Heart left ventricle (tissue), 16 donors: ENCODE data around the gene HDAC7. TPM values are rescaled to one million over a fixed set of nuclear protein-coding genes. Genes with fewer than 3 reads are reported as not detected.

ENCODE experiments used
- ATAC-seq, 4 donors: fragments of 200-7000 bp; cut with Tn5 transposase; one replicate each; pipeline ENCODE4 v1.9.1; 2020 to 2022; ENCODE audit warnings: moderate library complexity in 4 of 4, mild to moderate bottlenecking in 3 of 4, moderate number of reproducible peaks in 1 of 4
- DNase-seq, 5 donors: peaks; one replicate each; pipeline ENCODE4 v3.0.0-alpha.2; 2020
- H3K27ac ChIP-seq, 12 donors: fragments of 200-600 bp; sonication (generic) in 4 of 12; one replicate each; pipeline versions ENCODE4 v1.5.0 to v1.8.0; 2016 to 2022; ENCODE audit warnings: mild to moderate bottlenecking in 2 of 12
- H3K27me3 ChIP-seq, 9 donors: fragments of 200-600 bp; sonication (generic) in 2 of 9; one replicate each; pipeline versions ENCODE4 v1.5.1 to v1.8.0; 2016 to 2022; ENCODE audit warnings: mild to moderate bottlenecking in 3 of 9
- H3K36me3 ChIP-seq, 9 donors: fragments of 200-600 bp; sonication (generic) in 2 of 9; one replicate each; pipeline versions ENCODE4 v1.5.0 to v1.8.0; 2018 to 2022; ENCODE audit warnings: mild to moderate bottlenecking in 2 of 9
- H3K4me1 ChIP-seq, 12 donors: fragments of 200-600 bp; sonication (generic) in 4 of 12; one replicate each; pipeline versions ENCODE4 v1.5.0 to v1.8.0; 2016 to 2022; ENCODE audit warnings: mild to moderate bottlenecking in 3 of 12
- H3K4me3 ChIP-seq, 12 donors: fragments of 200-600 bp; sonication (generic) in 4 of 12; one replicate each; pipeline versions ENCODE4 v1.5.0 to v1.8.0; 2017 to 2022; ENCODE audit warnings: mild to moderate bottlenecking in 9 of 12, moderate library complexity in 4 of 12
- H3K9me3 ChIP-seq, 12 donors: fragments of 200-600 bp; sonication (generic) in 4 of 12; one replicate each; pipeline versions ENCODE4 v1.5.0 to v1.8.0; 2016 to 2022; ENCODE audit warnings: mild to moderate bottlenecking in 1 of 12
- CTCF ChIP-seq, 12 donors: fragments of 200-600 bp; sonication (generic) in 4 of 12; IDR thresholded peaks; one replicate each; pipeline versions ENCODE4 v1.5.0 to v1.8.0; 2018 to 2022; ENCODE audit warnings: antibody characterized with exemption in 12 of 12, mild to moderate bottlenecking in 5 of 12
- POLR2A ChIP-seq, 2 donors: fragments of 450-650 bp; IDR thresholded peaks; one replicate each; pipeline ENCODE4 v1.6.1; 2017; ENCODE audit warnings: antibody characterized with exemption in 2 of 2, mild to moderate bottlenecking in 2 of 2, moderate library complexity in 2 of 2
- WGBS, 4 donors: extraction: QIAGEN DNeasy Blood & Tissue Kit in 2 of 4; methylation state at CpG; one replicate each; pipeline versions ENCODE4 v1.1.5 to v1.1.7; 2013 to 2018; 5-methylcytosine and 5-hydroxymethylcytosine counted together
- intact Hi-C, 10 donors: fragments of 100-400 bp; cut with DNase I; formaldehyde crosslinking; loops; one replicate each; pipeline versions ENCODE4 v1.11.1 to v1.14.2; 2022
- polyA plus RNA-seq, 2 donors: library from polyadenylated mRNA; stranded (reverse); fragments of 200-250 nt; gene quantifications; one replicate each; pipeline ENCODE4 v1.2.3, GENCODE V29; 2013
- total RNA-seq, 9 donors: library from RNA; depleted of rRNA in 2 of 9; stranded (reverse); fragments of >200 nt in 2 of 9; fragmentation: NEBNext Ultra II Directional in 3 of 9; extraction: Animal tissue kit (Norgen Biotek cat#: 25700) in 3 of 9; gene quantifications; one replicate each; pipeline versions ENCODE4 v1.1.0 to v1.2.4, GENCODE V29; 2016 to 2023
- donor health status: ischemic (EF 13 %, LVEDD 7.1; RV severe dilation, severe dysfunction).
- donor health status: healthy with polysubstance abuse.
- donor health status: DM: no; HTN: yes; CAD: no.
- donor health status: DM: no; HTN: no; CAD: no.
- donor health status: ischemic (EF 25% LVEDD 6.9; RV normal size, moderate dysfunction).
- donor health status: ischemic (EF 25% LVEDD 5.7; RV mildly dilated, moderate dysfunction).
- donor health status: healthy.
- donor health status: DM: yes; HTN: yes; CAD: no.
- donor health status: ischemic (EF 35%, LVEDD 5.7; RV mildly dilated, moderate dysfunction).
- donor health status: nonischemic (EF 11% LVEDD 7.7; RV severe dilation, severe dysfunction).
- donor health status: DM: yes; HTN: yes; CAD: no.
- donor health status: PGD.
- donor health status: ischemic (EF 29% LVEDD 5.4; RV normal size, mild dysfunction).
- donor health status: nonischemic (EF 23%, LVEDD 6.1; RV moderate dilation, normal function).

The HDAC7 gene
- total and polyA plus RNA-seq, 11 donors: 27.4 to 63.0 (median 39.3) TPM

- WGBS, 4 donors: 67 to 81% (median 78%) methylated on average over 5 of the region's 5 CpGs
- peaks cover 0 to under 1% (median 0%) of the 10 kb centered on the region in 12 donors for H3K4me1 ChIP-seq
- DNase-seq (no peak), ATAC-seq (no peak)
- H3K27me3 ChIP-seq: no peaks in the 10 kb centered on the region
- intact Hi-C loops: no loop called here
- H3K36me3 ChIP-seq: peaks cover 0 to 16% (median 0%) of the 10 kb centered on the region in 9 donors
- H3K27ac ChIP-seq: no peak overlapping the region
- H3K9me3 ChIP-seq: no peaks in the 10 kb centered on the region
- H3K4me3 ChIP-seq: no peak overlapping the region
- TF ChIP-seq POLR2A (IDR thresholded peaks at IDR 0.05) (no peak), CTCF (IDR thresholded peaks at IDR 0.05) (no peak)
These were observed 42.6 kb upstream of the HDAC7 start for GRCh38 chr12:47862167-47862750.

- H3K9me3 ChIP-seq: no peaks in the 10 kb centered on the region
- ATAC-seq (no peak), DNase-seq (no peak)
- H3K27ac ChIP-seq: no peak overlapping the region
- WGBS, 4 donors: 79 to 81% (median 80%) methylated on average over 2 of the region's 2 CpGs
- H3K4me1 ChIP-seq: no peaks in the 10 kb centered on the region
- TF ChIP-seq POLR2A (IDR thresholded peaks at IDR 0.05): no peak
- no peak for TF ChIP-seq CTCF (IDR thresholded peaks at IDR 0.05)
- H3K27me3 ChIP-seq: no peaks in the 10 kb centered on the region
- H3K4me3 ChIP-seq: no peak overlapping the region
- peaks cover 0 to 17% (median 0%) of the 10 kb centered on the region in 9 donors for H3K36me3 ChIP-seq
- intact Hi-C loops: no loop called here
These were observed 41.2 kb upstream of the HDAC7 start for GRCh38 chr12:47860873-47861272.

- no peak for DNase-seq
- 91 to 95% (median 93%) methylated on average over 7 of the region's 7 CpGs for WGBS, 4 donors
- Histone ChIP-seq H3K27ac (no peak overlapping the region), H3K4me3 (no peak overlapping the region), H3K27me3 (no peaks in the 10 kb centered on the region), H3K36me3 (peaks cover 0 to 22% (median 0%) of the 10 kb centered on the region in 9 donors), H3K4me1 (no peaks in the 10 kb centered on the region), H3K9me3 (no peaks in the 10 kb centered on the region)
- no peak for ATAC-seq
- intact Hi-C loops: no loop called here
- no peak for TF ChIP-seq POLR2A (IDR thresholded peaks at IDR 0.05)
- no peak for TF ChIP-seq CTCF (IDR thresholded peaks at IDR 0.05)
These were observed 40.7 kb upstream of the HDAC7 start for GRCh38 chr12:47860279-47860841.

- Histone ChIP-seq H3K27me3 (no peaks in the 10 kb centered on the region), H3K4me3 (no peak overlapping the region), H3K36me3 (peaks cover 0 to 25% (median 0%) of the 10 kb centered on the region in 9 donors), H3K27ac (no peak overlapping the region), H3K4me1 (no peaks in the 10 kb centered on the region), H3K9me3 (no peaks in the 10 kb centered on the region)
- TF ChIP-seq POLR2A (IDR thresholded peaks at IDR 0.05): no peak
- no peak for TF ChIP-seq CTCF (IDR thresholded peaks at IDR 0.05)
- ATAC-seq (no peak), DNase-seq (no peak)
- WGBS, 4 donors: 93 to 97% (median 94%) methylated on average over 6 to 8 of the region's 8 CpGs
- intact Hi-C loops: no loop called here
These were observed 39.0 kb upstream of the HDAC7 start for GRCh38 chr12:47858511-47859266.
